OCI-LY1 (cell line): Measurements from ENCODE around the gene ZNF519.

ENCODE experiments used
- H2AFZ ChIP-seq: fragments of 200-600 bp; sonication (generic), shearing (Covaris generic); 2 replicates; pipeline ENCODE4 v1.6.0; 2014; ENCODE audit warnings: antibody characterized with exemption, mild to moderate bottlenecking, low read length
- H3F3A ChIP-seq: fragments of 200-600 bp; sonication (generic), shearing (Covaris generic); 2 replicates; pipeline ENCODE4 v1.6.0; 2014; ENCODE audit warnings: mild to moderate bottlenecking, antibody characterized with exemption, low read length, moderate library complexity; ENCODE audit not compliant: insufficient read depth
- H3K27ac ChIP-seq: fragments of 200-600 bp; sonication (generic); 2 replicates; pipeline ENCODE4 v1.5.1; 2014; ENCODE audit warnings: low read length, mixed run types, mild to moderate bottlenecking, low read depth; ENCODE audit not compliant: poor library complexity, severe bottlenecking
- H3K27me3 ChIP-seq: fragments of 200-600 bp; sonication (generic); 2 replicates; pipeline ENCODE4 v1.6.0; 2014; ENCODE audit warnings: antibody characterized with exemption, mild to moderate bottlenecking, low read length, moderate library complexity; ENCODE audit not compliant: insufficient read depth
- H3K36me3 ChIP-seq: fragments of 200-600 bp; sonication (generic); 2 replicates; pipeline ENCODE4 v1.6.1; 2014; ENCODE audit warnings: mild to moderate bottlenecking, antibody characterized with exemption, low read length, moderate library complexity, mixed read lengths; ENCODE audit not compliant: insufficient read depth
- H3K4me1 ChIP-seq: fragments of 200-600 bp; sonication (generic); 2 replicates; pipeline ENCODE4 v1.5.1; 2014; ENCODE audit warnings: mild to moderate bottlenecking, low read length, moderate library complexity; ENCODE audit not compliant: insufficient read depth, severe bottlenecking
- H3K4me2 ChIP-seq: fragments of 200-600 bp; sonication (generic), shearing (Covaris generic); 2 replicates; pipeline ENCODE4 v1.6.1; 2014; ENCODE audit warnings: low read length
- H3K4me3 ChIP-seq: fragments of 200-600 bp; sonication (generic); 2 replicates; pipeline ENCODE4 v1.5.1; 2014; ENCODE audit warnings: low read length, low read depth, mild to moderate bottlenecking, mixed read lengths; ENCODE audit not compliant: poor library complexity, severe bottlenecking
- H3K79me2 ChIP-seq: fragments of 200-600 bp; shearing (Covaris generic); 2 replicates; pipeline ENCODE4 v1.6.1; 2016; ENCODE audit warnings: mixed run types, low read length, mixed read lengths; ENCODE audit not compliant: insufficient read depth
- H3K9ac ChIP-seq: fragments of 200-600 bp; sonication (generic), shearing (Covaris generic); 2 replicates; pipeline ENCODE4 v1.6.1; 2014; ENCODE audit warnings: mild to moderate bottlenecking, low read length, mixed read lengths
- H3K9me2 ChIP-seq: fragments of 200-600 bp; sonication (generic), shearing (Covaris generic); 2 replicates; pipeline ENCODE4 v1.6.1; 2014; ENCODE audit warnings: low read depth, mild to moderate bottlenecking, low read length, mixed read lengths
- H3K9me3 ChIP-seq: fragments of 200-600 bp; shearing (Covaris generic); 2 replicates; pipeline ENCODE4 v1.6.1; 2014; ENCODE audit warnings: low read length, mixed read lengths
- H4K20me1 ChIP-seq: fragments of 200-600 bp; sonication (generic), shearing (Covaris generic); 2 replicates; pipeline ENCODE4 v1.6.0; 2016; ENCODE audit warnings: mild to moderate bottlenecking, low read length; ENCODE audit not compliant: insufficient read depth
- CTCF ChIP-seq: fragments of 200-600 bp; sonication (generic), shearing (Covaris generic); IDR thresholded peaks from 2 replicates; pipeline ENCODE4 v1.5.1; 2017; ENCODE audit warnings: mild to moderate bottlenecking, antibody characterized with exemption, low read length, moderate library complexity, mixed read lengths
- EZH2 ChIP-seq: fragments of 200-600 bp; sonication (generic), shearing (Covaris generic); IDR thresholded peaks from 2 replicates; pipeline ENCODE4 v1.8.0; 2017; ENCODE audit warnings: borderline replicate concordance, mixed run types, mild to moderate bottlenecking, antibody characterized with exemption, low read length, moderate library complexity, mixed read lengths

Gene ZNF519

GRCh38 chr18:14104906-14105748 lies 27.1 kb downstream of the ZNF519 start:
- Histone ChIP-seq H3K4me3 (no peak overlapping the region), H3K9me3 (peaks cover 70% of the 10 kb centered on the region), H3K36me3 (peaks cover 30% of the 10 kb centered on the region), H3K9me2 (no peaks in the 10 kb centered on the region), H3K27me3 (no peaks in the 10 kb centered on the region), H3K9ac (no peak overlapping the region), H3K4me1 (no peaks in the 10 kb centered on the region), H3K4me2 (no peak overlapping the region), H3F3A (no peaks in the 10 kb centered on the region), H3K79me2 (peaks cover 11% of the 10 kb centered on the region), H4K20me1 (no peaks in the 10 kb centered on the region), H3K27ac (no peak overlapping the region), H2AFZ (no peak overlapping the region)
- no peak for TF ChIP-seq CTCF
- TF ChIP-seq EZH2: no peak

- H4K20me1 ChIP-seq: no peaks in the 10 kb centered on the region
- no peak overlapping the region for H3K4me2 ChIP-seq
- peaks cover 2% of the 10 kb centered on the region for H3K79me2 ChIP-seq
- peaks cover 29% of the 10 kb centered on the region for H3K36me3 ChIP-seq
- H3K9me2 ChIP-seq: no peaks in the 10 kb centered on the region
- no peaks in the 10 kb centered on the region for H3K27me3 ChIP-seq
- no peak overlapping the region for H2AFZ ChIP-seq
- H3K4me3 ChIP-seq: no peak overlapping the region
- no peak overlapping the region for H3K9ac ChIP-seq
- H3K4me1 ChIP-seq: no peaks in the 10 kb centered on the region
- H3F3A ChIP-seq: no peaks in the 10 kb centered on the region
- H3K9me3 ChIP-seq: peaks cover 64% of the 10 kb centered on the region
- TF ChIP-seq EZH2 (no peak), CTCF (no peak)
- H3K27ac ChIP-seq: no peak overlapping the region
These were observed 28.0 kb downstream of the ZNF519 start for GRCh38 chr18:14104201-14104600.

GRCh38 chr18:14100503-14101286 lies 31.5 kb downstream of the ZNF519 start:
- TF ChIP-seq CTCF (no peak), EZH2 (no peak)
- Histone ChIP-seq H3K4me2 (no peak overlapping the region), H3K9me2 (no peaks in the 10 kb centered on the region), H3K79me2 (no peaks in the 10 kb centered on the region), H3K4me3 (no peak overlapping the region), H3K27me3 (no peaks in the 10 kb centered on the region), H3K9ac (no peak overlapping the region), H3K4me1 (no peaks in the 10 kb centered on the region), H3K36me3 (peaks cover 26% of the 10 kb centered on the region), H3K9me3 (peaks cover 39% of the 10 kb centered on the region), H4K20me1 (no peaks in the 10 kb centered on the region), H2AFZ (no peak overlapping the region), H3K27ac (no peak overlapping the region), H3F3A (no peaks in the 10 kb centered on the region)
